T-helper 1 cell treated with Interleukin-12 subunit alpha and Interleukin-12 subunit beta and Interleukin-4 antibody, amounts not matched to agents 30 μg/mL and 1 μg/mL, for 36 hours (primary cell): ENCODE measurements around the gene ERBB2.
"Not testable (repeated sequence)": the region's sequence is repeated elsewhere in the genome, so short reads cannot be mapped to it uniquely, and the experiment has no call there.

ENCODE experiments used
- H3K27ac Mint-ChIP-seq: one replicate; pipeline ENCODE4 v1.8.0; 2021; ENCODE audit warnings: mild to moderate bottlenecking, mixed read lengths
- H3K27me3 Mint-ChIP-seq: one replicate; pipeline ENCODE4 v1.8.0; 2021; ENCODE audit warnings: low read depth, mixed read lengths
- H3K36me3 Mint-ChIP-seq: one replicate; pipeline ENCODE4 v1.8.0; 2021; ENCODE audit warnings: low read depth, mixed read lengths
- H3K4me1 Mint-ChIP-seq: one replicate; pipeline ENCODE4 v1.8.0; 2021; ENCODE audit warnings: low read depth, mixed read lengths
- H3K4me3 Mint-ChIP-seq: one replicate; pipeline ENCODE4 v1.8.0; 2021; ENCODE audit warnings: mild to moderate bottlenecking, moderate library complexity, mixed read lengths
- H3K9me3 Mint-ChIP-seq: one replicate; pipeline ENCODE4 v1.8.0; 2021; ENCODE audit warnings: mixed read lengths

ERBB2 gene

GRCh38 chr17:39745335-39746144 is 45.7 kb downstream of the ERBB2 start:
- no peak overlapping the region for H3K4me3 Mint-ChIP-seq
- H3K27me3 Mint-ChIP-seq, result peaks cover 6% of the 10 kb centered on the region
- H3K27ac Mint-ChIP-seq, result no peak overlapping the region
- no peaks in the 10 kb centered on the region for H3K9me3 Mint-ChIP-seq
- no peaks in the 10 kb centered on the region for H3K36me3 Mint-ChIP-seq
- peaks cover 5% of the 10 kb centered on the region for H3K4me1 Mint-ChIP-seq

GRCh38 chr17:39746145-39746461 is 46.2 kb downstream of the ERBB2 start:
- H3K27me3 Mint-ChIP-seq, result peaks cover 6% of the 10 kb centered on the region
- peaks cover 2% of the 10 kb centered on the region for H3K4me1 Mint-ChIP-seq
- no peaks in the 10 kb centered on the region for H3K9me3 Mint-ChIP-seq
- no peak overlapping the region for H3K27ac Mint-ChIP-seq
- H3K4me3 Mint-ChIP-seq, result no peak overlapping the region
- H3K36me3 Mint-ChIP-seq, result no peaks in the 10 kb centered on the region

GRCh38 chr17:39747745-39748144 is 47.9 kb downstream of the ERBB2 start:
- Mint-ChIP-seq H3K27ac (no peak overlapping the region), H3K9me3 (no peaks in the 10 kb centered on the region), H3K27me3 (peaks cover 6% of the 10 kb centered on the region)

DNA sequence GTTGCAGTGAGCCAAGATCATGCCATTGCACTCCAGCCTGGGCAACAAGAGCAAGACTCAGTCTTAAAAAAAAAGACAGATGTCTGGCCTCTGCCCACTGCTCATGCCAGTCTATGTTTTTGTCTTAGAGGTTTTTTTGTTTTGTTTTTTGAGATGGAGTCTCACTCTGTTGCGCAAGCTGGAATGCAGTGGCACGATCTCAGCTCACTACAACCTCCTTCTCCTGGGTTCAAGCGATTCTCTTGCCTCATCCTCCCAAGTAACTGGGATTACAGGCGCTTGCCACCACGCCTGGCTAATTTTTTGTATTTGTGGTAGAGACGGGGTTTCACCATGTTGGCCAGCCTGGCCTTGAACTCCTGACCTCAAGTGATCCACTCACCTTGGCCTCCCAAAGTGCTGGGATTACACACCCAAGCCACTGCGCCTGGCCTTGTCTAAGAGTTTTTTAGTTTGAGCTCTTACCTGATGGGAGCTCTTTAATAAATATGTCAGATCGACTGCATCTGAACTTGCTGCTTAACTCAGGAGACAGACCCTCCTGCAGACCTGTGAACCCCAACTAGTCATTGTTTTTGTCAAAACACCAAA is 48.7 kb downstream of the ERBB2 start:
- not testable (repeated sequence) for H3K27ac Mint-ChIP-seq, H3K4me3 Mint-ChIP-seq, H3K27me3 Mint-ChIP-seq, H3K9me3 Mint-ChIP-seq, H3K36me3 Mint-ChIP-seq
- peaks cover 12% of the 10 kb centered on the region for H3K4me1 Mint-ChIP-seq

More at GRCh38 chr17:39747745-39748144, 47.9 kb downstream of the ERBB2 start:
- Mint-ChIP-seq H3K4me3 (no peak overlapping the region), H3K36me3 (no peaks in the 10 kb centered on the region), H3K4me1 (peaks cover 7% of the 10 kb centered on the region)

DNA sequence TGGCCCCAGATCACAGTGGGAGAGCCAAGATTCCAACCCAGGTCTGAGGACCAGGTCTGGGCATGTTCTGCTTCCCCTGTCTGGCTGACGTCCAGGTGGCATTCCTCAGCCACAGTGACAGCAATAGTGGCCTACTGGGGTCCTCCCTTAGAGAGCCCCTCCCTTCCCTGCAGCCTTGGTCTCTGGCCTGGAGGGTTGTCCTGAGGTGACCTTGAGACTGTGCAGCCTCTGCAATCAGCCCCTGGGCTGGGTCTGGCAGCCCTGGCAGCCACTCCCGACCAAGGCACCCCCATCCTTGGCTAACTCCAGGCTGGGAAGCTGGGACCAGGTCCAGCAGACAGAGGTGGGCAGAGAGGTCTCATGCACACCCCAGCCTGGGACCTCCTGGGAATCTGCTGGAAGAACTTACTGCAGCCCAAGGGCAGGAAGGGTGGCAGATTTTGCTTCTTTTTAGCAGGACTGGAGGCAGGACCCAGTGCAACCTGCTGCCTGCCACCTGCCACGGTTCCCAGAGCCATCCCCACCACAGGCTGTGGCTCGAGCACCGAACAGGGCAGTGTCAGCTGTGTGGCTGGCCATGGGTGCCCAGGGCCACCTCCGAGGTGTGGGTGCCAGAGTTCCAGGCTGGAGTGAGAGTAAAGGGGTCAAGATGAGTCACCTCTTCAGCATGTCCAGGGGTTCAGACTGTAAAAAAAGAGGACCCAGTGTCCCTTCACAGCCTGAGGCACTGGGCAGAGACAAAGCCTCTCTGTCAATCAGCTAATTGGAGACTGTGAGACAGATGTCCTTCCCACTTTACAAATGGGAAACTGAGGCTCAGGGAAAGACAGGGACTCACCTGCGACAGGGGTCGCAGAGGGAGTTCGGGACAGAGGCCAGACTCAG is 50.5 kb downstream of the ERBB2 start:
- H3K9me3 Mint-ChIP-seq, result no peaks in the 10 kb centered on the region
- H3K4me3 Mint-ChIP-seq, result no peak overlapping the region
- no peak overlapping the region for H3K27ac Mint-ChIP-seq
- H3K27me3 Mint-ChIP-seq, result peaks cover 6% of the 10 kb centered on the region
- no peaks in the 10 kb centered on the region for H3K36me3 Mint-ChIP-seq
- peaks cover 17% of the 10 kb centered on the region for H3K4me1 Mint-ChIP-seq

GRCh38 chr17:39751016-39751543 is 51.2 kb downstream of the ERBB2 start:
- Mint-ChIP-seq H3K27me3 (peaks cover 6% of the 10 kb centered on the region), H3K9me3 (no peaks in the 10 kb centered on the region), H3K27ac (no peak overlapping the region), H3K4me3 (no peak overlapping the region), H3K36me3 (no peaks in the 10 kb centered on the region), H3K4me1 (peaks cover 24% of the 10 kb centered on the region)

- peaks cover 28% of the 10 kb centered on the region for H3K4me1 Mint-ChIP-seq
- no peaks in the 10 kb centered on the region for H3K9me3 Mint-ChIP-seq
- no peaks in the 10 kb centered on the region for H3K36me3 Mint-ChIP-seq
- H3K4me3 Mint-ChIP-seq, result no peak overlapping the region
- H3K27me3 Mint-ChIP-seq, result peaks cover 6% of the 10 kb centered on the region
- H3K27ac Mint-ChIP-seq, result peak overlapping the region; percentile 38
Measured at GRCh38 chr17:39751637-39752036, 51.8 kb downstream of the ERBB2 start.

GRCh38 chr17:39752241-39752881 is 52.5 kb downstream of the ERBB2 start:
- H3K27ac Mint-ChIP-seq, result peak overlapping the region; percentile 76
- peaks cover 34% of the 10 kb centered on the region for H3K4me1 Mint-ChIP-seq
- H3K36me3 Mint-ChIP-seq, result no peaks in the 10 kb centered on the region
- H3K27me3 Mint-ChIP-seq, result peaks cover 6% of the 10 kb centered on the region
- no peaks in the 10 kb centered on the region for H3K9me3 Mint-ChIP-seq
- peak overlapping the region; percentile 70 for H3K4me3 Mint-ChIP-seq

- H3K9me3 Mint-ChIP-seq, result no peaks in the 10 kb centered on the region
- peak overlapping the region; percentile 87 for H3K4me3 Mint-ChIP-seq
- H3K36me3 Mint-ChIP-seq, result peaks cover 3% of the 10 kb centered on the region
- H3K4me1 Mint-ChIP-seq, result peaks cover 43% of the 10 kb centered on the region
- peaks cover 6% of the 10 kb centered on the region for H3K27me3 Mint-ChIP-seq
- peak overlapping the region; percentile 96 for H3K27ac Mint-ChIP-seq
Measured at GRCh38 chr17:39753514-39754160, 53.8 kb downstream of the ERBB2 start.

DNA sequence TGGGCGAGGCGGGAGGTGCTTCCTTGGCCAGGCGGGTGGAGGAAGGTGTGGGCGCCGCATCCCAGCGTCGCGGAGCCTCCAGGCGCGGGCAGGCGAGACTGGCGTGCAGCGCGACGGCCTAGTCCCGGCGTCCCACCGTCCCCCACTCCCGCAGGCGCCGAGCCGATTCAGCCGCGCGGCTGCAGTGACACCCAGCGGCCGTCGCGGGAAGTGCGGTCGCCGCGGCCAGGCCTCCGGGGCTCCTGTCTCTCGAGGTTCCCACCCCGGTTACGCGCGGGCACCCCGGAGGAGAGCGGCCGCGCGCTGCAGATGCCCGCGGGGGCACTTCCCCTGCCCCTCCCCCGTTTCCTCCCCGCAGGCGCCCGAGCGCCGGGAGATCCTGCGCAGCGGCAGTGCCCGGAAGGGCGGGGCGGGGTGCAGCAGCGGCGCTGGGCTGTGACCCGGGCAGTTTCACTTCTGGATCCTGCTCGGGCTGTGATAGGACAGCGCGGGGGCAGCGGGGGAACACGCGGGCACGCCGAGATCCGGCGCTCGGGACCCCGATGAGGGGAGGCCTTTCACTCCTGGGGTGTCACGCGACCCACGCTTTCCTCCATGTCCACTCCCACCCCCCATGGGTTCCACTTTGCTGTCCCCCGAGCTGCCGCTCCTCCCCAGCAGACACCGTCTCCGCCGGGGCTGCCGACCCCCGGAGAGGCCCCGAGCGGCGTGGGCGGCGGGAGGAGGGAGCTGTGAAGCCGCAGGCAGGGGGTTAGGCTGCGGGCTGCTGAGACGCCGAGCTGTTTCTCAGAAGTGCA is 54.5 kb downstream of the ERBB2 start:
- no peaks in the 10 kb centered on the region for H3K9me3 Mint-ChIP-seq
- peak overlapping the region; percentile 44 for H3K4me3 Mint-ChIP-seq
- peaks cover 3% of the 10 kb centered on the region for H3K36me3 Mint-ChIP-seq
- H3K27me3 Mint-ChIP-seq, result peaks cover under 1% of the 10 kb centered on the region
- peak overlapping the region; percentile 80 for H3K27ac Mint-ChIP-seq
- peaks cover 47% of the 10 kb centered on the region for H3K4me1 Mint-ChIP-seq

DNA sequence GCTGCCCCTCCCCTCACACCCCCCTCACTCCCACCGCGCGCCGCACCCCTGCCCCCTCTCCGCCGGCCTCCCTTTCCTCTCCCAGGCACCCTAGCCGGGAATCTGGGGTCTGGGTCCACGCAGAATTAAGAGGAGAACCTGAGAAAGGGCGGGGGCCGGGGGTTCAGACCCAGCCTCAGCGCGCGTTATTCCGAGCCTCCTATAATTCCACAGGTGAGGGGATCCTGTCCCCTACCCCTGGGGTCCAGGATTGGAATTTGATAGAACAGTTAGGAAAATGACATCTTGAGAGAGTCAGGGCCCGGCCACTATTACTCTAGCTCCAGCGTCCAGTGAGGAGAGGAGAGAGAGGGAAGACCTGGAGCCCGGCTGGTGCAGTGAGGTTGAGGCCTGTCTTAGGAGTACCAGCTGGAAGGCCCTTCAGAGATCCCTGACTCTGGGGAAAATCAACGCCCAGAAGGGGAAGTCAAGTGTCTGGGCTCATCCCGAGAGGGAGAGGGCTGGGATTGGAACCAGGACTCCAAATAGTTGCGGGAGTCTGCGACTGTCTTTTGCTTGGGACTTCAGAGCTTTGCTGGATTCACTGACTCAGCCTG is 55.2 kb downstream of the ERBB2 start:
- H3K27ac Mint-ChIP-seq, result peak overlapping the region; percentile 80
- peak overlapping the region; percentile 60 for H3K4me3 Mint-ChIP-seq
- H3K9me3 Mint-ChIP-seq, result no peaks in the 10 kb centered on the region
- no peaks in the 10 kb centered on the region for H3K27me3 Mint-ChIP-seq
- peaks cover 6% of the 10 kb centered on the region for H3K36me3 Mint-ChIP-seq
- peaks cover 47% of the 10 kb centered on the region for H3K4me1 Mint-ChIP-seq

- peaks cover 6% of the 10 kb centered on the region for H3K36me3 Mint-ChIP-seq
- H3K27ac Mint-ChIP-seq, result peak overlapping the region; percentile 80
- peaks cover 47% of the 10 kb centered on the region for H3K4me1 Mint-ChIP-seq
- H3K27me3 Mint-ChIP-seq, result no peaks in the 10 kb centered on the region
- H3K4me3 Mint-ChIP-seq, result peak overlapping the region; percentile 60
- H3K9me3 Mint-ChIP-seq, result no peaks in the 10 kb centered on the region
Measured at GRCh38 chr17:39755554-39756379, 55.9 kb downstream of the ERBB2 start.
